H9 (cell line): ENCODE results near the gene TMEM51. TPM values are rescaled to one million over a fixed set of nuclear protein-coding genes. Genes with fewer than 3 reads are reported as not detected.
A peak's percentile ranks its signal among the peaks of the same experiment; 100 is the strongest.

ENCODE experiments used
- DNase-seq: peaks from one replicate; pipeline ENCODE4 v3.0.0-alpha.2; 2017
- H2AFZ ChIP-seq: one replicate; pipeline ENCODE4 v1.6.1; 2013; ENCODE audit warnings: mild to moderate bottlenecking, low read length, control low read depth, moderate library complexity
- H2AK5ac ChIP-seq: 2 replicates; pipeline ENCODE4 v1.6.1; 2013; ENCODE audit warnings: low read length, control low read depth, mixed read lengths; ENCODE audit not compliant: insufficient read length
- H2BK120ac ChIP-seq: one replicate; pipeline ENCODE4 v1.6.1; 2013; ENCODE audit warnings: low read depth, mild to moderate bottlenecking, low read length, control low read depth, inconsistent platforms; ENCODE audit not compliant: poor library complexity, severe bottlenecking
- H2BK12ac ChIP-seq: 2 replicates; pipeline ENCODE4 v1.6.1; 2013; ENCODE audit warnings: low read length, control low read depth, mixed read lengths, low read depth; ENCODE audit not compliant: insufficient read length
- H2BK15ac ChIP-seq: 2 replicates; pipeline ENCODE4 v1.6.1; 2013; ENCODE audit warnings: low read depth, low read length, control low read depth
- H2BK20ac ChIP-seq: one replicate; pipeline ENCODE4 v1.6.1; 2013; ENCODE audit warnings: low read depth, mild to moderate bottlenecking, low read length, control low read depth, inconsistent platforms; ENCODE audit not compliant: poor library complexity, severe bottlenecking
- H2BK5ac ChIP-seq: 2 replicates; pipeline ENCODE4 v1.6.1; 2013; ENCODE audit warnings: low read length, control low read depth, mixed read lengths; ENCODE audit not compliant: insufficient read length
- H3K14ac ChIP-seq: 2 replicates; pipeline ENCODE4 v1.6.1; 2013; ENCODE audit warnings: low read length, control low read depth; ENCODE audit not compliant: insufficient read depth
- H3K18ac ChIP-seq: 2 replicates; pipeline ENCODE4 v1.6.1; 2013; ENCODE audit warnings: low read depth, mild to moderate bottlenecking, mixed read lengths, low read length, control low read depth; ENCODE audit not compliant: insufficient read length
- H3K23ac ChIP-seq: 2 replicates; pipeline ENCODE4 v1.6.1; 2013; ENCODE audit warnings: low read length, control low read depth, mixed read lengths, low read depth; ENCODE audit not compliant: insufficient read length
- H3K23me2 ChIP-seq: 2 replicates; pipeline ENCODE4 v1.6.1; 2013; ENCODE audit warnings: low read depth, mild to moderate bottlenecking, mixed read lengths, low read length, control low read depth; ENCODE audit not compliant: insufficient read length, poor library complexity, severe bottlenecking
- H3K27ac ChIP-seq: 2 replicates; pipeline ENCODE4 v1.5.1; 2013; ENCODE audit warnings: low read length, control low read depth, mixed read lengths, low read depth; ENCODE audit not compliant: insufficient read length
- H3K27me3 ChIP-seq: 2 replicates; pipeline ENCODE4 v1.6.1; 2013; ENCODE audit warnings: low read length, control low read depth, inconsistent platforms; ENCODE audit not compliant: insufficient read depth
- H3K4ac ChIP-seq: 2 replicates; pipeline ENCODE4 v1.6.1; 2013; ENCODE audit warnings: low read depth, mild to moderate bottlenecking, control low read depth, inconsistent platforms, low read length, moderate library complexity
- H3K4me1 ChIP-seq: 2 replicates; pipeline ENCODE4 v1.6.1; 2013; ENCODE audit warnings: low read length, control low read depth, inconsistent platforms; ENCODE audit not compliant: insufficient read depth
- H3K4me2 ChIP-seq: 2 replicates; pipeline ENCODE4 v1.6.1; 2013; ENCODE audit warnings: low read length, control low read depth, mixed read lengths; ENCODE audit not compliant: insufficient read length, insufficient read depth
- H3K56ac ChIP-seq: 2 replicates; pipeline ENCODE4 v1.6.1; 2013; ENCODE audit warnings: low read depth, mild to moderate bottlenecking, mixed read lengths, low read length, control low read depth; ENCODE audit not compliant: insufficient read length
- H3K79me1 ChIP-seq: 2 replicates; pipeline ENCODE4 v1.6.1; 2013; ENCODE audit warnings: low read depth, mild to moderate bottlenecking, moderate library complexity, low read length, control low read depth, inconsistent platforms; ENCODE audit not compliant: insufficient read depth, poor library complexity, severe bottlenecking
- H3K79me2 ChIP-seq: 2 replicates; pipeline ENCODE4 v1.6.1; 2013; ENCODE audit warnings: low read length, control low read depth, inconsistent platforms; ENCODE audit not compliant: insufficient read depth
- H3K9ac ChIP-seq: 2 replicates; pipeline ENCODE4 v1.6.1; 2013; ENCODE audit warnings: low read length, control low read depth, mixed read lengths; ENCODE audit not compliant: insufficient read length; ENCODE audit errors: extremely low read depth
- H3K9me3 ChIP-seq: one replicate; pipeline ENCODE4 v1.6.1; 2013; ENCODE audit warnings: low read depth, low read length, inconsistent platforms; ENCODE audit not compliant: control insufficient read depth
- H3T11ph ChIP-seq: one replicate; pipeline ENCODE4 v1.6.1; 2013; ENCODE audit warnings: mild to moderate bottlenecking, low read length, control low read depth, inconsistent platforms
- H4K20me1 ChIP-seq: one replicate; pipeline ENCODE4 v1.6.1; 2013; ENCODE audit not compliant: control insufficient read depth, insufficient read length, insufficient read depth
- H4K5ac ChIP-seq: 2 replicates; pipeline ENCODE4 v1.6.1; 2013; ENCODE audit warnings: low read depth, mild to moderate bottlenecking, mixed read lengths, low read length, control low read depth; ENCODE audit not compliant: insufficient read length
- H4K8ac ChIP-seq: replicated peaks from 2 replicates; pipeline ENCODE4 v1.6.1; 2013; ENCODE audit warnings: low read length, control low read depth, mixed read lengths, low read depth; ENCODE audit not compliant: insufficient read length
- H4K91ac ChIP-seq: 2 replicates; pipeline ENCODE4 v1.6.1; 2013; ENCODE audit warnings: low read depth, mild to moderate bottlenecking, moderate library complexity, mixed read lengths, low read length, control low read depth; ENCODE audit not compliant: insufficient read length
- H3K27ac Mint-ChIP-seq, 3 experiments: 2 replicates in 2 of 3; 3 replicates in 1 of 3; pipeline ENCODE4 v1.8.0; 2020 to 2021; ENCODE audit warnings: mixed read lengths in 3 of 3, mild to moderate bottlenecking in 1 of 3, moderate library complexity in 1 of 3
- H3K27me3 Mint-ChIP-seq: 2 replicates; pipeline ENCODE4 v1.8.0; 2021; ENCODE audit warnings: low read depth, mild to moderate bottlenecking, moderate library complexity, mixed read lengths
- H3K36me3 Mint-ChIP-seq, 3 experiments: 2 replicates in 2 of 3; 3 replicates in 1 of 3; pipeline ENCODE4 v1.8.0; 2020 to 2021; ENCODE audit warnings: low read depth in 3 of 3, mixed read lengths in 3 of 3; ENCODE audit not compliant: insufficient read depth in 1 of 3
- H3K4me1 Mint-ChIP-seq, 2 experiments: 2 replicates each; pipeline ENCODE4 v1.8.0; 2020; ENCODE audit warnings: mixed read lengths in 2 of 2
- H3K4me3 Mint-ChIP-seq, 2 experiments: 2 replicates in 1 of 2; 3 replicates in 1 of 2; pipeline ENCODE4 v1.8.0; 2020 to 2021; ENCODE audit warnings: mild to moderate bottlenecking in 2 of 2, mixed read lengths in 2 of 2, moderate library complexity in 1 of 2
- H3K9me3 Mint-ChIP-seq, 2 experiments: 2 replicates in 1 of 2; 3 replicates in 1 of 2; pipeline ENCODE4 v1.8.0; 2020; ENCODE audit warnings: mild to moderate bottlenecking in 2 of 2, mixed read lengths in 2 of 2, moderate library complexity in 1 of 2
- CTCF ChIP-seq: fragments of 200-600 bp; sonication (generic); conservative IDR thresholded peaks from 3 replicates; pipeline ENCODE4 v1.8.0; 2021; ENCODE audit warnings: antibody characterized with exemption, mild to moderate bottlenecking
- WGBS: extraction: QIAGEN DNeasy Blood & Tissue Kit; methylation state at CpG from one replicate; pipeline ENCODE4 v1.1.7; 2013; ENCODE audit warnings: missing lambda C conversion rate, low lambda C conversion rate, mixed read lengths; ENCODE audit not compliant: insufficient read length; ENCODE audit errors: extremely low coverage; 5-methylcytosine and 5-hydroxymethylcytosine counted together
- total RNA-seq: library from RNA; stranded (reverse); gene quantifications from 2 replicates; pipeline ENCODE4 v1.2.1, GENCODE V29; 2021

Gene TMEM51
- total RNA-seq, 1 experiment from 2014 or later: 4.6 TPM

DNA sequence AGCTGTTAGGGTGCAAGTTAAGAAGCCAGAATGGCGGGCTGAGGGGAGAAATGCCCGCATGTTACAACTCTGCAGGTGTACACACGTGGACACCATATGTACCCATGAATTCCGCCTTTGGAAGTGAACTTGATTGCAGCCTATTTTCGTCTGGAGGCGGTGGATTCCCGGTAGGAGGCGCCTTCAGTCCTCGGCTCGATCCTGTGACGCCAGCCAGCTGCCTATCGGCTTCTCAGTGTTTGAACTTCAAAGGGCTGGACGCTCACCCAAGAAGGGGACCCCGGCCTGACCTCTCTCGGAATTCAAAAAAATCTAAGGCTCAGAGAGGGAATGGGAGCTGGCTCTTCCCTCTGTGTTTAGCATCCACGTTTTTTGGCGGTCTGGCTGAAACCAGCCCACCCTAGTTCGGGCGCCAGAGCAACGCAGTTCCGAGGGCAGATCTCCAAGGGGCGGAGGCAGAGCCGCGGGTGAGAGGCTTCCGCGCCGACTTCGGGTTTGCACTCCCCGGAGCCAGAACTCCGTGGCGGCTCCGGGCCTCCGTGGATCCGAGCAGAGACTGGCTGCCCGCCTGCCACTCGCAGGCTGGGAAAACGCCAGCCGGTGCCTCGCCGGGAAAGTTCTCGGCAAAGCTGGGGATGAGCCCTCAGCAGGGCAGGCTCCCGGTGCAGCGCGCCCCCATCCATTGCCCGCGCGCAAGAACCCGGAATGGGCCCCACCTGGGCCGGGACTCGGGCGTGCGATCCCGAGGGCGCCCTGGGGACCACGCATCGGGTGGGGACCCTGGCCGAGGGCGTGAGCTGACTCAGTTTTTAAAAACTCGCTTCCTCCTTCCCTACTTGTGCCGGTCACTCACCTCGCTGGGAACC, 996 bp upstream of the TMEM51 start:
- H3K27ac Mint-ChIP-seq: no peak overlapping the region
- no peak overlapping the region for H2BK20ac ChIP-seq
- H3K79me2 ChIP-seq: no peaks in the 10 kb centered on the region
- no peak overlapping the region for H3K27ac ChIP-seq
- no peak overlapping the region for H2BK120ac ChIP-seq
- peak overlapping the region; percentile 74 for H3K4me2 ChIP-seq
- H3K4me1 ChIP-seq: no peaks in the 10 kb centered on the region
- no peaks in the 10 kb centered on the region; the same call in 1 of the 2 replicates for H3K27me3 ChIP-seq
- no peaks in the 10 kb centered on the region for H3K79me1 ChIP-seq
- H2BK12ac ChIP-seq: no peak overlapping the region
- DNase-seq: peak; percentile 87
- H2AK5ac ChIP-seq: no peak overlapping the region
- no peak overlapping the region for H4K5ac ChIP-seq
- no peaks in the 10 kb centered on the region for H3K9me3 ChIP-seq
- WGBS: no CpG with 5 or more reads among the region's 61 CpGs
- H3K23me2 ChIP-seq: peaks cover 21% of the 10 kb centered on the region
- no peak overlapping the region for H2BK15ac ChIP-seq
- no peaks in the 10 kb centered on the region for H4K20me1 ChIP-seq
- no peak overlapping the region for H3K4ac ChIP-seq
- H2AFZ ChIP-seq: no peak overlapping the region
- no peak overlapping the region for H3T11ph ChIP-seq
- H3K56ac ChIP-seq: no peak overlapping the region
- H4K91ac ChIP-seq: no peak overlapping the region
- peaks cover 58% of the 10 kb centered on the region for H3K27me3 Mint-ChIP-seq
- no peak overlapping the region; the same call in 1 of the 2 replicates for H3K14ac ChIP-seq
- no peak overlapping the region for H4K8ac ChIP-seq
- no peak overlapping the region for H2BK5ac ChIP-seq
- peaks cover 0 to 4% (median 3%) of the 10 kb centered on the region in 3 experiments; a peak in 2 of 7 replicates for H3K36me3 Mint-ChIP-seq
- H3K18ac ChIP-seq: no peak overlapping the region
- peaks cover 0 to 5% of the 10 kb centered on the region in 2 experiments; a peak in 2 of 5 replicates for H3K9me3 Mint-ChIP-seq
- H3K4me1 Mint-ChIP-seq: peaks cover 33 to 38% of the 10 kb centered on the region in 2 experiments
- H3K23ac ChIP-seq: no peak overlapping the region
- no peak overlapping the region for H3K9ac ChIP-seq
- H3K4me3 Mint-ChIP-seq: peak overlapping the region; percentile 81 to 95
- TF ChIP-seq CTCF: peak; percentile 73
